Measurements from ENCODE around the gene COL13A1.

The COL13A1 gene

DNA sequence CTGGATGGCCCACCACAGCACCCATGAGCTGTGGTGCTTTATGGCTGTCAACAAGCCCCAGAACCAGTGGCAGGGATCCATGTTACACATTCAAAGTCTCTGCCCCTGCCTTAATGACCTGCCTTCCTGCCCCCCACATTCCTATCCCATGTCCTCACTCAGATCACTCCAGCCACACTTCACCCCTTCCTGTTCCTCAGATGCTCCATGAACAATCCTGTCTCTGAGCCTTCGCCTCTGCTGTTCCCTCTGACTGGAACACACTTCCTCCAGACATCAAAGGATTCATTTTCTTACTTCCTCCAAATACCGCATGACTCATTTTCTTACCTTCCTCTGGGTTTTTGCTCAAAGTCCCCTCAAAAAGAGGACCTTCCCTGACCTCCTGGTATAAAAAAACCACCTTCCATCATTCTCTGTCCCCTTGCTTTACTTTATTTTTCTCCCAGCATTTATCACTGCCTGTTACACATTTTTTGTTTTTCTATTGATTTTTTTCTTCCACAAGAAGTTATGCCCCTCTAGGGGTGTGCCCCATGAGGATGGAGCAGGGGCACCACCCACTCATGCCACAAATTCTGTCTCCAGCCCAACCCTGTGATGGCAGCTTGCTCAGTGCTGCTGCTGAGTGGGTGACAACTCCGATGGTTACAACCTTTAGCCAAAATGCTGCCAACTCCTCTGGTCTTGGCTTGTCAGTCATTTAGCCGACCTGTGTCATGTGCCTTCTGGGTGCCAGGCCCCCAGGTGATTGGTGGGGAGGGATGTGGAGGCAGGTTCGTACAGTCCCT, 18.2 kb downstream of the COL13A1 start:
- Mint-ChIP-seq H3K27ac (no peak overlapping the region), H3K9me3 (peaks cover 22% of the 10 kb centered on the region), H3K4me3 (no peak overlapping the region), H3K4me1 (ENCODE audit: low read depth) (peaks cover 24% of the 10 kb centered on the region), H3K27me3 (ENCODE audit: low read depth) (peaks cover 15% of the 10 kb centered on the region), H3K36me3 (ENCODE audit: low read depth) (no peaks in the 10 kb centered on the region)

DNA sequence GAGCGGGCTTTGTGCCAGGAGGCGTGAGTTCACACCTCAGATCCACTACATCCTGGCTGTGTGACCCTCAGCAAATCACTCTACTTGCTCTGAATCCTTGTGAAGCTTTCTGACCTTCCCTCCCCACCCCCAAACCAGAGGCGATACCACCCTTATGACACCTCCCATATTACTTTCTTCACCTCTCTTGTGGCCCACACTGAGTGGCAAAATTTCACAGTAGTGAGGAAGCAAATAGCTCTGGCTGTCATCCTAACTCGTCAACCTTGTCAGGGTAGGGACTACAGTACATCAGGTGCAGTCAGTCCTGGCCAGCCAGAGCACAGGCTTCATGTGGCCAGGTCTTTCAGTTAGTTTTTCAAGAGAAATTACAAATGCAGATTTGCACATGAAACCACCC, 19.1 kb downstream of the COL13A1 start:
- Mint-ChIP-seq H3K4me1 (ENCODE audit: low read depth) (peaks cover 24% of the 10 kb centered on the region), H3K9me3 (peaks cover 22% of the 10 kb centered on the region), H3K4me3 (no peak overlapping the region), H3K27me3 (ENCODE audit: low read depth) (peaks cover 15% of the 10 kb centered on the region), H3K27ac (no peak overlapping the region), H3K36me3 (ENCODE audit: low read depth) (no peaks in the 10 kb centered on the region)

DNA sequence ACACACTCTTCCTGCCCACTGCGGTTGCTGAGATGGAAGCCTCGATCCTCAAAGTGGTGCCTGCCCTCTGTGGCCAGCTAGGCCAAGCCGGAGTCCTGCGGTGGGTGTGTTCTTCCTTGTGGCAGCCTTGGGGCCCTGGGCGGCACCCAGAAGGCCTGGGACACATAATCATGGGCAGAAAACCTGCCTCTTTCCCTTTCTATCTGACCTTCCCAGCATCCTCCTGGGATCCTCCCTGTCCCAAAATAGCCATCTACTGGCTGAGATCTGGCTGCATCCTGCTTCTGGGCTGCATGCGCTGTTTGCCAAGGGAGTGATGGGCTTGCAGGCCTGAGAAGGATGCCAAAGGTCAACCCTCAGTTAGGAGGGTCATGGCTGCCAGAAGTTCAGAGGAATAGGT, 23.9 kb downstream of the COL13A1 start:
- H3K4me1 Mint-ChIP-seq (ENCODE audit: low read depth), result peaks cover under 1% of the 10 kb centered on the region
- peaks cover 3% of the 10 kb centered on the region for H3K9me3 Mint-ChIP-seq
- H3K27ac Mint-ChIP-seq, result no peak overlapping the region
- H3K36me3 Mint-ChIP-seq (ENCODE audit: low read depth), result no peaks in the 10 kb centered on the region
- H3K4me3 Mint-ChIP-seq, result no peak overlapping the region
- H3K27me3 Mint-ChIP-seq (ENCODE audit: low read depth), result peaks cover 17% of the 10 kb centered on the region

GRCh38 chr10:69826094-69826493, 24.4 kb downstream of the COL13A1 start:
- H3K9me3 Mint-ChIP-seq, result no peaks in the 10 kb centered on the region
- no peaks in the 10 kb centered on the region for H3K36me3 Mint-ChIP-seq (ENCODE audit: low read depth)
- H3K4me1 Mint-ChIP-seq (ENCODE audit: low read depth), result no peaks in the 10 kb centered on the region
- H3K27ac Mint-ChIP-seq, result no peak overlapping the region
- no peak overlapping the region for H3K4me3 Mint-ChIP-seq
- peaks cover 14% of the 10 kb centered on the region for H3K27me3 Mint-ChIP-seq (ENCODE audit: low read depth)

DNA sequence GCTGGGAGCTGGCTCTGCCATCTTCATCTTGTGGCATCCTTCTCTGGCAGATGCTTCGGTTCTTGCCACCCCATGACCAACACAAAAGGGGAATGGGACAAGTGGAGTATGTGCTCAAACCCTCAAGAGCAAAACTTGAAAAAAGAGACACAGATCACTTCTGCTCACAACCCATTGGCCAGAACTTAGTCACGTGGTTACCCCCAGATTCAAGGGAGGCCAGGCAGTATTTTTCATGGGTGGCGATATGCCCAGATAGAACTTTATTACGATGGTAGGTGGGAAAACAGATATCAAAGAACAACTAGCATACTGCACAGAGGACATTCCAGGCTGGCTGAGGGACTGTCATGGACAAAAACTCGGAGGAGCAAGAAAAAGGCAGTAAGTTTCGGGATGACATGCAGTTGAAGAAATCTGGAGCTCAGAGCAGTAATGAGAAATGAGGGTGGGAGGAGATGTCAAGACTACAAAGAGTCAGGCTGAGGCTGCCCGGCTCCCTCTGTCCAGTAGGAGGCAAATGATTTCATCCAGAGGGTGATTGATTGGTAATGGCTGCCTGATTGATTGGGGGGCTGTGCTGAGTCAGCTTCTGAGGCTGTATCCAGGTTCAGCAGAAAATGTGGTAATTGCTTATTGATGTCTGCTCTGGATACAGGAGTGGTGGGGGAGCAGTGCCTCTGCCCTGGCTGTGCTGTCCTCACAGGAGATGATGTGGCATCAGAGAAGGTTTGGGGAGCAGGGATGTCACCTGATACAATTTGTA, 25.3 kb downstream of the COL13A1 start:
- Mint-ChIP-seq H3K27me3 (ENCODE audit: low read depth) (peaks cover 11% of the 10 kb centered on the region), H3K27ac (no peak overlapping the region), H3K9me3 (no peaks in the 10 kb centered on the region), H3K4me3 (no peak overlapping the region), H3K4me1 (ENCODE audit: low read depth) (no peaks in the 10 kb centered on the region), H3K36me3 (ENCODE audit: low read depth) (no peaks in the 10 kb centered on the region)

GRCh38 chr10:69828144-69828870, 26.6 kb downstream of the COL13A1 start:
- Mint-ChIP-seq H3K27me3 (ENCODE audit: low read depth) (peaks cover 19% of the 10 kb centered on the region), H3K27ac (no peak overlapping the region), H3K4me3 (no peak overlapping the region), H3K4me1 (ENCODE audit: low read depth) (no peaks in the 10 kb centered on the region), H3K36me3 (ENCODE audit: low read depth) (no peaks in the 10 kb centered on the region), H3K9me3 (no peaks in the 10 kb centered on the region)

- no peak overlapping the region for H3K27ac Mint-ChIP-seq
- H3K36me3 Mint-ChIP-seq (ENCODE audit: low read depth), result no peaks in the 10 kb centered on the region
- no peak overlapping the region for H3K4me3 Mint-ChIP-seq
- no peaks in the 10 kb centered on the region for H3K9me3 Mint-ChIP-seq
- peaks cover 23% of the 10 kb centered on the region for H3K27me3 Mint-ChIP-seq (ENCODE audit: low read depth)
- H3K4me1 Mint-ChIP-seq (ENCODE audit: low read depth), result no peaks in the 10 kb centered on the region
These were observed 28.1 kb downstream of the COL13A1 start for GRCh38 chr10:69829775-69830174.

DNA sequence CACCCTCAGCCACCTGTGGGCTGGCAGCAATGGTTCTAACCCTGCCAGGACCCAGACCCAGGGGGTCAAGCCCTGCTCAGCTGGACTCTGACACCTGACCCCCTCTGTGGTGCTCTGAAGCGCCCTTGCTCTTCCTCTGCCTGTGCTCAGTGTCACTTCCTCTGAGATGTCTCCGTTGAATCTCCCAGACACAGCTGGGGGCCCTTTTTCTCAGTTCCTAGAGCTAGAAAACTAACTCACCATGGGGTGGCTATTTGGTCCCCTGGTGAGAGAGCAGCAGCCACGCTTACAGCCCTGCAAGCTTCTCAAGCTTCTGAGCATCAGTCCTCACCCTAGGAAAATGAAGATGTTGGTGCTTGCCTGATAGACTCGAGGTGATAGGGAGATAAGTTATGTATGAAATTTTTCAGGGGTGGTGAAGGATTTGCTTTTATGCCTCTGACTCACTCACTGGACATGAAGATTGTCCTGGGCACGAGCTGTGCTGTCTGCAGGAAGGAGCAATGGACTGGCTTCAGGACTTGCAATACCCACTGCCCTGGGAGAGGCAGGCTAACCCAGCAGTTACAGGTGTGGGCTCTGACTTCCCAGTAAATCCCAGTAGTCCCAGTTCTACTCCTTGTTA, 29.6 kb downstream of the COL13A1 start:
- H3K27ac Mint-ChIP-seq, result no peak overlapping the region
- no peaks in the 10 kb centered on the region for H3K9me3 Mint-ChIP-seq
- H3K4me3 Mint-ChIP-seq, result no peak overlapping the region
- H3K4me1 Mint-ChIP-seq (ENCODE audit: low read depth), result no peaks in the 10 kb centered on the region
- no peaks in the 10 kb centered on the region for H3K36me3 Mint-ChIP-seq (ENCODE audit: low read depth)
- H3K27me3 Mint-ChIP-seq (ENCODE audit: low read depth), result peaks cover 31% of the 10 kb centered on the region

DNA sequence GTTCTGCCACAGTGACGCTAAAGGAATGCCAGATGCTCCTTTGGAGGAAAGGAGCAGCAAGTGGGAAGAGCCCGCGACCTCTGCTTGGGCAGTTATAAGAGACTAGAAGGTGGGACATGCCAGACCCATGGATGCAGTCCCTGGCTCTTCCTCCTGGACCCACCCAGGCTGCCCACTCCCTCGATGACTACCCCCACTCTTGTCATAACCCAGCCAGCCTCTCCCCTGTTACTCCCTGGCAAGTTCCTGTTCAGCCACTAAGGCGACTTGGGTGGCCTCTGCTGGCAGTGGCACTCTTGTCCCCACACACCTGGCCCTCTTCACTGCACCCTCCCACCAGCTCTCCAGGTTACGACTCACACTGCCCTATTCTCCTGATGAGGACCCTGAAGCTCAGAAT, 33.5 kb downstream of the COL13A1 start:
- peaks cover 20% of the 10 kb centered on the region for H3K27me3 Mint-ChIP-seq (ENCODE audit: low read depth)
- no peaks in the 10 kb centered on the region for H3K9me3 Mint-ChIP-seq
- no peaks in the 10 kb centered on the region for H3K36me3 Mint-ChIP-seq (ENCODE audit: low read depth)
- no peak overlapping the region for H3K4me3 Mint-ChIP-seq
- H3K4me1 Mint-ChIP-seq (ENCODE audit: low read depth), result no peaks in the 10 kb centered on the region
- H3K27ac Mint-ChIP-seq, result no peak overlapping the region

GRCh38 chr10:69835875-69836730, 34.4 kb downstream of the COL13A1 start:
- Mint-ChIP-seq H3K36me3 (ENCODE audit: low read depth) (no peaks in the 10 kb centered on the region), H3K9me3 (no peaks in the 10 kb centered on the region), H3K27ac (no peak overlapping the region), H3K4me1 (ENCODE audit: low read depth) (no peaks in the 10 kb centered on the region), H3K27me3 (ENCODE audit: low read depth) (peaks cover 20% of the 10 kb centered on the region), H3K4me3 (no peak overlapping the region)

GRCh38 chr10:69836731-69837030, 35.0 kb downstream of the COL13A1 start:
- Mint-ChIP-seq H3K4me1 (ENCODE audit: low read depth) (no peaks in the 10 kb centered on the region), H3K27ac (no peak overlapping the region), H3K27me3 (ENCODE audit: low read depth) (peaks cover 20% of the 10 kb centered on the region), H3K9me3 (no peaks in the 10 kb centered on the region), H3K4me3 (no peak overlapping the region), H3K36me3 (ENCODE audit: low read depth) (no peaks in the 10 kb centered on the region)

DNA sequence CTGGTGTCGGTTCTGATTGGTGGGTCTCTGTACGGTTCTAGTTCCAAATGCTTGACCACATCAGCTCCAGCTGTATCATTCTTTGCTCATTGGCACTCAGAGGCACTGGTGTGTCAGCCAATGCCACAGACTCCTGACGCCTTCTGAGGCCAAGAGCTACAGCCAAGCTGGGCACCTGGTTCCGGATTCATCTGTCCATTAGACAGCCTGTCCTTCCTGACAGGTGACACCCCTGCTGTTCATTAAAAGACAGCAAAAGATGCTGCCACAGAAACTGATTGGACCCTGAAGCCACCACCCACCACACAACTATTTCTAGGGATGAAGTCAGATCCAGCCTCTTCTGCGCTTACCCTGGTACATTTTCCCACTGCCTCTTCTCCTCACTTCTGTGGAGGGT, 35.6 kb downstream of the COL13A1 start:
- H3K27me3 Mint-ChIP-seq (ENCODE audit: low read depth), result peaks cover 20% of the 10 kb centered on the region
- H3K36me3 Mint-ChIP-seq (ENCODE audit: low read depth), result no peaks in the 10 kb centered on the region
- H3K4me1 Mint-ChIP-seq (ENCODE audit: low read depth), result no peaks in the 10 kb centered on the region
- H3K4me3 Mint-ChIP-seq, result no peak overlapping the region
- H3K27ac Mint-ChIP-seq, result no peak overlapping the region
- no peaks in the 10 kb centered on the region for H3K9me3 Mint-ChIP-seq

DNA sequence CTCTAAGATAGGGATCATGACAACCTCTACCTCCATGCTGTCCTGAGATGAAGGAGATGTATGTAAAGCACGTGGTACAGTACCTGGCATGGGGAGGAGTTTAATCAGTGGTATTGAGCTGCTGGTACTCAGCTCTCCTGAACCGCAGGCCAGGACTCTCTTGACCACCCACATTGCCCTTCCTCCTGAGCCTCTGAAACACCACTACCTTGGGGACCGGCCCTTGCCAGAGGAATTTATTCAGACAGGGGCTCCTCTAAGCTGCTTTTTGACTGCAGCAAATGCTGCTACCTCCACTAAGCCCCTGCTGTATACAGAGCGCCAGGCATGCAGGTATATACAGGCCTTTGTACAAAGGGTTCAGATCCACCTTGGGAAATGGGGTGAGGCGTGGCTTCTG, 36.7 kb downstream of the COL13A1 start:
- Mint-ChIP-seq H3K27ac (no peak overlapping the region), H3K9me3 (no peaks in the 10 kb centered on the region), H3K27me3 (ENCODE audit: low read depth) (peaks cover 12% of the 10 kb centered on the region), H3K4me3 (no peak overlapping the region), H3K4me1 (ENCODE audit: low read depth) (no peaks in the 10 kb centered on the region), H3K36me3 (ENCODE audit: low read depth) (no peaks in the 10 kb centered on the region)

- peaks cover 9% of the 10 kb centered on the region for H3K27me3 Mint-ChIP-seq (ENCODE audit: low read depth)
- H3K27ac Mint-ChIP-seq, result no peak overlapping the region
- H3K36me3 Mint-ChIP-seq (ENCODE audit: low read depth), result no peaks in the 10 kb centered on the region
- H3K4me3 Mint-ChIP-seq, result no peak overlapping the region
- no peaks in the 10 kb centered on the region for H3K4me1 Mint-ChIP-seq (ENCODE audit: low read depth)
- no peaks in the 10 kb centered on the region for H3K9me3 Mint-ChIP-seq
These were observed 37.1 kb downstream of the COL13A1 start for GRCh38 chr10:69838853-69839252.

Measured in T-helper 1 cell treated with Interleukin-12 subunit alpha and Interleukin-12 subunit beta and Interleukin-4 antibody, amounts not matched to agents 30 μg/mL and 1 μg/mL, for 36 hours (primary cell).